ENCODE data around the gene PTGES. TPM values are rescaled to one million over a fixed set of nuclear protein-coding genes. Genes with fewer than 3 reads are reported as not detected.

Gene PTGES
- total and polyA plus RNA-seq, 3 experiments from 2014 or later, result not detected

- no peaks in the 10 kb centered on the region for H3K9me3 ChIP-seq (ENCODE audit: low read length)
- Mint-ChIP-seq H3K27ac (peak overlapping the region in 1 of 8 donors; percentile 52), H3K9me3 (no peaks in the 10 kb centered on the region), H3K36me3 (no peaks in the 10 kb centered on the region), H3K4me3 (no peak overlapping the region), H3K27me3 (peaks cover 3% of the 10 kb centered on the region in 2 donors), H3K4me1 (peaks cover 4 to 14% (median 12%) of the 10 kb centered on the region in 3 donors)
- ChIA-PET POLR2A (no interaction called here), CTCF (interaction anchor here (1.8 kb wide), 1 partner anchor 17 kb away, joined by 5 read pairs; no protein-coding TSS in a partner anchor)
- H3K27me3 ChIP-seq (ENCODE audit: insufficient read depth, low read length, poor library complexity, severe bottlenecking), result no peaks in the 10 kb centered on the region
- H3K4me1 ChIP-seq (ENCODE audit: insufficient read depth, low read length), result peaks cover 18% of the 10 kb centered on the region
- no peak overlapping the region for H3K4me3 ChIP-seq (ENCODE audit: low read length)
- no peak overlapping the region for H3K27ac ChIP-seq (ENCODE audit: low read depth, low read length)
- no peaks in the 10 kb centered on the region for H3K36me3 ChIP-seq (ENCODE audit: insufficient read depth, low read length)
- no peak for DNase-seq
These were observed 43.2 kb downstream of the PTGES start for GRCh38 chr9:129709438-129710168.

DNA sequence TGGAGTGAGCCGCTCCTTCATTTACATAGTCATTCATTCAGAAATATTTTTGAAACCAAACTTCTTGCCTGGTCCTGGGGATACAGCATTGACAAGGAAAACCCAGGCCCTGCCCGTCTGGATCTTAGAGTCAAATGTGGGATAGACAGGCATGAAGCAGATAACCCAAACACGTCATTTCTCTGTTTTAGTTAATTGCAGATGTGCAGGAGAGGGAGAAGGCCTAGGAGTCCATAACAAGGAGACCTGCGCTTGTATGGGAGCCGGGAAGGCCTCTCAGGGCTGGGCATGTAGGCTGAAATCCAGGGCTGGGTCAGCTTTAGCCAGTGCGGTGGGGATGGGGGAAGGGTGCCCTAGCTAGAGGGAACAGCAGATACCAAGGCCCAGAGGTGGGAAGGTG is 44.0 kb downstream of the PTGES start:
- Histone ChIP-seq H3K4me3 (ENCODE audit: low read length) (no peak overlapping the region), H3K27me3 (ENCODE audit: insufficient read depth, low read length, poor library complexity, severe bottlenecking) (no peaks in the 10 kb centered on the region), H3K9me3 (ENCODE audit: low read length) (no peaks in the 10 kb centered on the region), H3K4me1 (ENCODE audit: insufficient read depth, low read length) (peaks cover 18% of the 10 kb centered on the region), H3K27ac (ENCODE audit: low read depth, low read length) (no peak overlapping the region), H3K36me3 (ENCODE audit: insufficient read depth, low read length) (no peaks in the 10 kb centered on the region)
- Mint-ChIP-seq H3K4me1 (peaks cover 4 to 14% (median 12%) of the 10 kb centered on the region in 3 donors), H3K4me3 (no peak overlapping the region), H3K9me3 (no peaks in the 10 kb centered on the region), H3K27ac (peak overlapping the region in 2 of 8 donors; percentile 17 to 35), H3K36me3 (no peaks in the 10 kb centered on the region), H3K27me3 (peaks cover 3% of the 10 kb centered on the region in 2 donors)
- POLR2A ChIA-PET, result no interaction called here
- DNase-seq, result no peak
- CTCF ChIA-PET, result no interaction called here

DNA sequence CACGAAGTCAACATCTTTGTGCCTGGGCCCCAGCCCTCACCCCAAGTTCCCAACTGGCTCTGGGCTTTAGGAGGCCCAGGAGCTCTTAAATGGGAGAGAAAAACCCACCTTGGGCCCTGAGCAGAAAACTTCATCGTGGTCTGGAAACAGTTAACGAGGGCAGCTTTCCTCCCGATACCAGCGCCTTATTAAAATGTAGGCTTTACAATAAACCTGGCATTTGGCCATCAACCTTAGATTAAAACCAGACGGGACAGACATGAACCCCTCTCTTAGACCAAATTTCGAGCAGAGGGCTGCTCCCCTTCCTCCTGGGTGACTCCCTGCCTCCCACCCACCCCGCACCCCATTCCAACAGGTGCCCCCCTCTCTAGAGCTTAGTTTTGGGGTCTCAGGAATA is 48.0 kb downstream of the PTGES start:
- H3K4me3 ChIP-seq (ENCODE audit: low read length), result no peak overlapping the region
- CTCF ChIA-PET, result interaction anchor here (1.1 kb wide), 1 partner anchor 32 kb away, joined by 3 read pairs; no protein-coding TSS in a partner anchor
- H3K27ac ChIP-seq (ENCODE audit: low read depth, low read length), result no peak overlapping the region
- Mint-ChIP-seq H3K4me3 (no peak overlapping the region), H3K27me3 (peaks cover 1 to 12% of the 10 kb centered on the region in 2 donors), H3K9me3 (no peaks in the 10 kb centered on the region), H3K27ac (no peak overlapping the region), H3K4me1 (no peaks in the 10 kb centered on the region), H3K36me3 (no peaks in the 10 kb centered on the region)
- H3K27me3 ChIP-seq (ENCODE audit: insufficient read depth, low read length, poor library complexity, severe bottlenecking), result no peaks in the 10 kb centered on the region
- no peaks in the 10 kb centered on the region for H3K36me3 ChIP-seq (ENCODE audit: insufficient read depth, low read length)
- no peak for DNase-seq
- H3K9me3 ChIP-seq (ENCODE audit: low read length), result no peaks in the 10 kb centered on the region
- no peaks in the 10 kb centered on the region for H3K4me1 ChIP-seq (ENCODE audit: insufficient read depth, low read length)
- POLR2A ChIA-PET, result no interaction called here

DNA sequence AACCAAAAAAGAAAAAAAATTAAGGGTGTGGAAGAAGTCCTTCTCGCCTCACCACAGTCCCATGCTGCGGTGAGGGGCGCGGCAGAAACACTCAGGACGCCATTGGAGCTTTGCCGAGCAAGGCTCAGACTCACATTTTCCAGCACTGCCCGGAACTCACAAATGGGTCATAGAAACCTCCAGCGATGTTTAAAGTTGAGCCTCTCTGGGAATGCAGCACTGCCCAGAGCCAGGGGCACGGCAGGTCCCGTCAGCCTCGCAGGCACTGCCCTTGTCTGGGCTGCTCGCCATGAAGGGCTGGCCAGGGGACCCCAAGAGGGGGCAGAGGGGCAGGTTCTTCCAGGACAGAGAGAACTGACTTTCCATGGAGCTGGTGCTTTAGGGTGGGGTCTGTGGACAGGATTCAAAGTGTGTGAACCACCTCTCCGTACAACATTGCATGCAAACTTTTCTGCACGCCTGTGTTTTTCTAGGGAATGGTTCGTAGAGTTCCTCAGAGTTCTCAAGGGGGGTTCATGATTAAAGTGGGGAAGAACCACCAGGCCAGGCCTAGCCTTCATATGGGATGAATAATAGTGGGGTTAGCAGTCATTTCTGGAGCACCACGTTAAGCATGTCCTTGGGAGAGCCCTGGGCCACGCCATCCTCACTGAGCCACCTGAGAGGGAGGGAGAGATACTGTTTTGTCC is 49.0 kb downstream of the PTGES start:
- ChIA-PET CTCF (no interaction called here), POLR2A (no interaction called here)
- Mint-ChIP-seq H3K4me3 (no peak overlapping the region), H3K4me1 (no peaks in the 10 kb centered on the region), H3K36me3 (no peaks in the 10 kb centered on the region), H3K27ac (no peak overlapping the region), H3K27me3 (peaks cover 5 to 22% of the 10 kb centered on the region in 2 donors), H3K9me3 (no peaks in the 10 kb centered on the region)
- H3K4me3 ChIP-seq (ENCODE audit: low read length), result no peak overlapping the region
- no peaks in the 10 kb centered on the region for H3K36me3 ChIP-seq (ENCODE audit: insufficient read depth, low read length)
- H3K9me3 ChIP-seq (ENCODE audit: low read length), result no peaks in the 10 kb centered on the region
- H3K27ac ChIP-seq (ENCODE audit: low read depth, low read length), result no peak overlapping the region
- no peaks in the 10 kb centered on the region for H3K4me1 ChIP-seq (ENCODE audit: insufficient read depth, low read length)
- H3K27me3 ChIP-seq (ENCODE audit: insufficient read depth, low read length, poor library complexity, severe bottlenecking), result no peaks in the 10 kb centered on the region
- no peak for DNase-seq

DNA sequence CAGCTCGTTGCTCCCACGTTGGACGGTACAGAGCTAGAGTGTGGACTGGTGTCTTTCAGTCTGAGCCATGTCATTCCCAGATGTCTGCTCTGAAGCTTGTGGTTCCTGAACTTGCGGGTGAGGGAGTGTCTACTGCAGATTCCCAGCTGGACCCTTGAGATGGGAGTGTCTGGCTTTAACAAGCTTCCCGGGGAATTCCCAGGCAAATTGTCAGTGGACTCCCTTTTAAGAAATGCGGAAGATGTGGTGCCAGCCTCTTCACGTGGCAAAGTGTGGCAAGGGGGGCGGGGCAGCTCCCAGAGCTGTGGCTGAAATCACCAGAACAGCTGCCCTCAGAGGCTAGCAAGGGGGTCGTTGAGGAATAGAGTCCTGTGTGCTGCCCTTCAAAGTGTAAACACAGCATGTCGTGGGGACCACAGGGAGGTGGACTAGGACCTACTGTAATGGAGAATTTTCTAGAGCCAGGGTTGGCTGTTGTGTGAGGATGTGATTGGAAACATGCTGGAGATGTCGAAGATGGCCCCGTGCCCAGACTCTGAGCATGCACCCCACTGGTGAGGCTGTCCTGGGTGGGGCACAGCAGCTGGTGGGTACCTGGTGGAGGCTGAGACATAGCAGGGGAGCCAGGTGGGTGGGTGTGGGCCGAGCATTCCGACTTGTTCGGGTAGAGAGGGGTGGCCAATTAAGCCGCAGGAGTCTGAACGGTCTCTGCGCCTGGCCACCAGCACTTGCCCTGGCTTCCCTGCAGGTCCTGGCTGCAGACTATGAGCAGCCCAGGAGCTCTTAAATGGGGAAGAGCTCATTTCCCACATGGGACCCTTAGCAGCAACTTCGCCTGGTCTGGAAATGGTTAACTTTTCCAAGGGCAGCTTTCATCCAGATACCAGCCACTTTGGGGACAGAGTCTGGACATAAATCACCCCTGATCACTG is 50.0 kb downstream of the PTGES start:
- DNase-seq, result no peak
- H3K9me3 ChIP-seq (ENCODE audit: low read length), result no peaks in the 10 kb centered on the region
- no peaks in the 10 kb centered on the region for H3K36me3 Mint-ChIP-seq
- no peaks in the 10 kb centered on the region for H3K4me1 Mint-ChIP-seq
- no peak overlapping the region for H3K27ac Mint-ChIP-seq
- no peak overlapping the region for H3K4me3 Mint-ChIP-seq
- peaks cover 5 to 24% of the 10 kb centered on the region in 2 donors for H3K27me3 Mint-ChIP-seq
- H3K27me3 ChIP-seq (ENCODE audit: insufficient read depth, low read length, poor library complexity, severe bottlenecking), result peaks cover 4% of the 10 kb centered on the region
- no peak overlapping the region for H3K4me3 ChIP-seq (ENCODE audit: low read length)
- H3K4me1 ChIP-seq (ENCODE audit: insufficient read depth, low read length), result no peaks in the 10 kb centered on the region
- no peak overlapping the region for H3K27ac ChIP-seq (ENCODE audit: low read depth, low read length)
- POLR2A ChIA-PET, result no interaction called here
- no peaks in the 10 kb centered on the region for H3K36me3 ChIP-seq (ENCODE audit: insufficient read depth, low read length)
- no peaks in the 10 kb centered on the region for H3K9me3 Mint-ChIP-seq
- CTCF ChIA-PET, result interaction anchor here (1.0 to 1.1 kb wide), 2 partner anchors 23 to 24 kb away, joined by 3 to 5 read pairs; no protein-coding TSS in a partner anchor

DNA sequence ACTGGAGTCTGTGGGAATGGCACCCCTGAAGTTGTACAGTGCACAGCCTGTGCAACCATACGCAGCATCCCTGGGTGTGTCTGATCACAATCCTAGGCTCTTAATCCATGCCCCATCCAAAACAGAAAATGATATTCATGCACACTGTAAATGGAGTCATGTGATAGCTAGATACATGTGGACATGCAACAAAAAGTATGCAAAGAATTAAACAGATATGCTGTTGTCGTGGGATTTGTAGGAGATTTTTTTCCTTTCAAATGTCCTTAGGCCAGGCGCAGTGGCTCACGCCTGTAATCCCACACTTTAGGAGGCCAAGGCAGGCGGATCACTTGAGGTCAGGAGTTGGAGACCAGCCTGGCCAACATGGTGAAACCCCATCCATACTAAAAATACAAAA is 51.3 kb downstream of the PTGES start:
- no peak overlapping the region for H3K27ac Mint-ChIP-seq
- H3K27me3 Mint-ChIP-seq, result peaks cover 9 to 30% of the 10 kb centered on the region in 2 donors
- Histone ChIP-seq H3K4me3 (ENCODE audit: low read length) (no peak overlapping the region), H3K36me3 (ENCODE audit: insufficient read depth, low read length) (no peaks in the 10 kb centered on the region), H3K27me3 (ENCODE audit: insufficient read depth, low read length, poor library complexity, severe bottlenecking) (peaks cover 9% of the 10 kb centered on the region), H3K4me1 (ENCODE audit: insufficient read depth, low read length) (no peaks in the 10 kb centered on the region), H3K27ac (ENCODE audit: low read depth, low read length) (no peak overlapping the region), H3K9me3 (ENCODE audit: low read length) (no peaks in the 10 kb centered on the region)
- no peaks in the 10 kb centered on the region for H3K9me3 Mint-ChIP-seq
- H3K36me3 Mint-ChIP-seq, result no peaks in the 10 kb centered on the region
- no peak for DNase-seq
- no peak overlapping the region for H3K4me3 Mint-ChIP-seq
- peaks cover 2 to 4% (median 3%) of the 10 kb centered on the region in 3 donors for H3K4me1 Mint-ChIP-seq
- ChIA-PET POLR2A (no interaction called here), CTCF (no interaction called here)

GRCh38 chr9:129701054-129701453 is 51.8 kb downstream of the PTGES start:
- ChIA-PET CTCF (no interaction called here), POLR2A (no interaction called here)
- DNase-seq, result no peak
- peak overlapping the region in 1 of 7 donors; percentile 20 for H3K4me3 Mint-ChIP-seq
- no peak overlapping the region for H3K27ac Mint-ChIP-seq
- H3K9me3 Mint-ChIP-seq, result no peaks in the 10 kb centered on the region
- Histone ChIP-seq H3K9me3 (ENCODE audit: low read length) (no peaks in the 10 kb centered on the region), H3K27ac (ENCODE audit: low read depth, low read length) (no peak overlapping the region), H3K4me3 (ENCODE audit: low read length) (no peak overlapping the region), H3K27me3 (ENCODE audit: insufficient read depth, low read length, poor library complexity, severe bottlenecking) (peaks cover 10% of the 10 kb centered on the region), H3K4me1 (ENCODE audit: insufficient read depth, low read length) (no peaks in the 10 kb centered on the region), H3K36me3 (ENCODE audit: insufficient read depth, low read length) (no peaks in the 10 kb centered on the region)
- no peaks in the 10 kb centered on the region for H3K36me3 Mint-ChIP-seq
- H3K27me3 Mint-ChIP-seq, result peaks cover 9 to 32% of the 10 kb centered on the region in 2 donors
- peaks cover 2 to 4% (median 3%) of the 10 kb centered on the region in 3 donors for H3K4me1 Mint-ChIP-seq
